A549 (cell line): ENCODE measurements around the gene BCL2L15. TPM values are rescaled to one million over a fixed set of nuclear protein-coding genes. Genes with fewer than 3 reads are reported as not detected.

Experiments used
- ATAC-seq, 2 experiments: fragments of 200-7000 bp in 1 of 2; fragments of >200 bp in 1 of 2; cut with Nextera tagmentation in 1 of 2; cut with Tn5 transposase in 1 of 2; 3 replicates each; pipeline versions ENCODE4 v1.8.0 to v1.9.1; 2018 to 2020; ENCODE audit warnings: mild to moderate bottlenecking in 1 of 2, moderate library complexity in 1 of 2
- CTCF ChIA-PET: fragments of 300-600 bp; sonication (Branson Sonifier 250); formaldehyde crosslinking; extraction: SDS; loops from one replicate; lab custom pipeline; 2021; ENCODE audit warnings: antibody characterized with exemption, inconsistent platforms; lab: Yijun Ruan, JAX
- POLR2A ChIA-PET: fragments of 350-600 bp; formaldehyde crosslinking; extraction: SDS; loops from one replicate; lab custom pipeline; 2021; ENCODE audit warnings: antibody characterized with exemption, inconsistent platforms; lab: Yijun Ruan, JAX
- DNase-seq, 2 experiments: peaks; one replicate each; pipeline versions ENCODE4 v3.0.0 to v3.0.0-alpha.2; 2011 to 2016; ENCODE audit warnings: low read depth in 1 of 2, low spot score in 1 of 2
- FAIRE-seq: peaks from 2 replicates; lab custom pipeline; 2011; peaks lifted over from hg19 to GRCh38; lab: Jason Lieb, UNC
- H3K27ac ChIP-seq, 2 experiments: fragments of >200 bp; sonication (Bioruptor Twin); formaldehyde crosslinking; 3 replicates each; pipeline ENCODE4 v1.5.1; 2016 to 2017
- H3K4me1 ChIP-seq: fragments of >200 bp; sonication (Bioruptor Twin); formaldehyde crosslinking; 3 replicates; pipeline ENCODE4 v1.6.1; 2016
- H3K4me2 ChIP-seq: fragments of >200 bp; sonication (Bioruptor Twin); formaldehyde crosslinking; 3 replicates; pipeline ENCODE4 v1.6.1; 2016
- H3K4me3 ChIP-seq: fragments of >200 bp; sonication (Bioruptor Twin); formaldehyde crosslinking; 3 replicates; pipeline ENCODE4 v1.5.1; 2016
- H3K9me3 ChIP-seq: fragments of >200 bp; sonication (Bioruptor Twin); formaldehyde crosslinking; 3 replicates; pipeline ENCODE4 v1.6.1; 2016
- BCL3 ChIP-seq: fragments of >200 bp; sonication (Bioruptor Twin); formaldehyde crosslinking; IDR thresholded peaks from 3 replicates; pipeline ENCODE4 v1.6.1; 2016
- BHLHE40 ChIP-seq: IDR thresholded peaks from 2 replicates; pipeline ENCODE4 v1.6.1; 2012; ENCODE audit warnings: low read depth, low read length, inconsistent platforms
- CBX8 ChIP-seq: fragments of 200-600 bp; sonication (generic); IDR thresholded peaks from 2 replicates; pipeline ENCODE4 v1.6.1; 2016
- CHD2 ChIP-seq: fragments of 150-350 bp; IDR thresholded peaks from 2 replicates; pipeline ENCODE4 v1.6.1; 2014; ENCODE audit warnings: low read length; ENCODE audit not compliant: partially characterized antibody
- CHD4 ChIP-seq: fragments of 200-600 bp; sonication (generic); IDR thresholded peaks from 2 replicates; pipeline ENCODE4 v1.6.1; 2016; ENCODE audit warnings: antibody characterized with exemption, mild to moderate bottlenecking, borderline replicate concordance
- CTCF ChIP-seq: fragments of >200 bp; sonication (Bioruptor Twin); formaldehyde crosslinking; IDR thresholded peaks from 3 replicates; pipeline ENCODE4 v1.5.1; 2016
- EHF ChIP-seq: fragments of 250-450 bp; sonication (Bioruptor Pico); IDR thresholded peaks from 2 replicates; pipeline ENCODE4 v1.5.0; 2020; ENCODE audit warnings: mild to moderate bottlenecking
- EP300 ChIP-seq, 2 experiments: fragments of >200 bp; sonication (Bioruptor Twin); formaldehyde crosslinking; IDR thresholded peaks; 2 replicates in 1 of 2; 3 replicates in 1 of 2; pipeline ENCODE4 v1.6.1; 2016 to 2017
- FOSB ChIP-seq: fragments of 250-450 bp; sonication (Bioruptor Pico); IDR thresholded peaks from 2 replicates; pipeline ENCODE4 v1.5.0; 2020; ENCODE audit warnings: mild to moderate bottlenecking, moderate library complexity
- FOXS1 ChIP-seq: fragments of 250-450 bp; sonication (Bioruptor Pico); IDR thresholded peaks from 2 replicates; pipeline ENCODE4 v1.5.0; 2020; ENCODE audit warnings: mild to moderate bottlenecking, moderate library complexity
- HDAC2 ChIP-seq: fragments of 200-600 bp; sonication (generic); IDR thresholded peaks from 2 replicates; pipeline ENCODE4 v1.6.1; 2016
- HEYL ChIP-seq: fragments of 250-450 bp; sonication (Bioruptor Pico); IDR thresholded peaks from 2 replicates; pipeline ENCODE4 v1.8.0; 2021; ENCODE audit warnings: mild to moderate bottlenecking, moderate library complexity
- HOXA7 ChIP-seq: fragments of 250-450 bp; sonication (Bioruptor Pico); IDR thresholded peaks from 2 replicates; pipeline ENCODE4 v1.5.0; 2020; ENCODE audit warnings: mild to moderate bottlenecking, moderate library complexity
- HOXB13 ChIP-seq: fragments of 250-450 bp; sonication (Bioruptor Pico); IDR thresholded peaks from 2 replicates; pipeline ENCODE4 v1.5.0; 2020; ENCODE audit warnings: low read depth, mild to moderate bottlenecking, moderate library complexity
- MAFK ChIP-seq: fragments of 450-650 bp; IDR thresholded peaks from 2 replicates; pipeline ENCODE4 v1.6.1; 2014; ENCODE audit not compliant: partially characterized antibody
- MAZ ChIP-seq: fragments of 150-350 bp; IDR thresholded peaks from 2 replicates; pipeline ENCODE4 v1.6.1; 2014; ENCODE audit warnings: antibody characterized with exemption, low read depth, low read length, borderline replicate concordance
- MYC ChIP-seq: IDR thresholded peaks from 2 replicates; pipeline ENCODE4 v1.6.1; 2012; ENCODE audit warnings: mild to moderate bottlenecking, inconsistent platforms, low read length, improper control_type of control experiment, borderline replicate concordance
- NR3C1 ChIP-seq: fragments of >200 bp; sonication (Bioruptor Twin); formaldehyde crosslinking; IDR thresholded peaks from 3 replicates; pipeline ENCODE4 v1.6.1; 2017
- POLR2A ChIP-seq: IDR thresholded peaks from 2 replicates; pipeline ENCODE4 v1.6.1; 2012; ENCODE audit warnings: mild to moderate bottlenecking, low read length
- POLR2AphosphoS2 ChIP-seq: conservative IDR thresholded peaks from 2 replicates; pipeline ENCODE4 v1.6.1; 2012; ENCODE audit warnings: low read length, improper control_type of control experiment, inconsistent platforms
- RAD21 ChIP-seq, 2 experiments: fragments of >200 bp in 1 of 2; sonication (Bioruptor Twin) in 1 of 2; formaldehyde crosslinking in 1 of 2; IDR thresholded peaks in 1 of 2; conservative IDR thresholded peaks in 1 of 2; 2 replicates in 1 of 2; 3 replicates in 1 of 2; pipeline ENCODE4 v1.6.1; 2012 to 2018; ENCODE audit warnings: inconsistent platforms in 1 of 2
- RARB ChIP-seq: fragments of 250-450 bp; sonication (Bioruptor Pico); IDR thresholded peaks from 2 replicates; pipeline ENCODE4 v1.8.0; 2021; ENCODE audit warnings: mild to moderate bottlenecking, moderate library complexity
- RCOR1 ChIP-seq: fragments of 150-350 bp; IDR thresholded peaks from 2 replicates; pipeline ENCODE4 v1.6.1; 2014; ENCODE audit warnings: antibody characterized with exemption, low read length, low read depth
- RFX5 ChIP-seq: fragments of 450-650 bp; IDR thresholded peaks from 2 replicates; pipeline ENCODE4 v1.7.1; 2014; ENCODE audit warnings: antibody characterized with exemption, mild to moderate bottlenecking, moderate library complexity
- RNF2 ChIP-seq: fragments of 200-600 bp; sonication (generic); IDR thresholded peaks from 2 replicates; pipeline ENCODE4 v1.6.1; 2016; ENCODE audit warnings: low read depth, mild to moderate bottlenecking, antibody characterized with exemption, moderate library complexity, borderline replicate concordance
- SREBF2 ChIP-seq: fragments of 450-650 bp; IDR thresholded peaks from 2 replicates; pipeline ENCODE4 v1.6.1; 2014; ENCODE audit warnings: mild to moderate bottlenecking, moderate library complexity
- TFCP2L1 ChIP-seq: fragments of 250-450 bp; sonication (Bioruptor Pico); IDR thresholded peaks from 2 replicates; pipeline ENCODE4 v1.5.0; 2021; ENCODE audit warnings: mild to moderate bottlenecking
- ZFP36 ChIP-seq: fragments of 450-650 bp; IDR thresholded peaks from 2 replicates; pipeline ENCODE4 v1.6.1; 2014; ENCODE audit warnings: borderline replicate concordance; ENCODE audit not compliant: partially characterized antibody
- WGBS: methylation state at CpG from one replicate; pipeline ENCODE4 v1.1.6; 2017; ENCODE audit errors: missing lambda C conversion rate; 5-methylcytosine and 5-hydroxymethylcytosine counted together
- polyA plus RNA-seq, 4 experiments: library from polyadenylated mRNA; depleted of rRNA in 3 of 4; stranded (reverse); fragments of >200 nt; fragmentation: RNase III in 1 of 4; extraction: RNeasy Plus Mini Kit Qiagen cat#74134 plus additional on column Dnase treatment in 1 of 4; gene quantifications; 2 replicates in 3 of 4; 3 replicates in 1 of 4; pipeline ENCODE4 v1.2.3, GENCODE V29; 2011 to 2017
- TF ChIP-seq, protein P1 (sequence below): IDR thresholded peaks from 2 replicates; pipeline ENCODE4 v1.6.1; 2012
- TF ChIP-seq, protein P2 (sequence below): fragments of 250-450 bp; sonication (Bioruptor Pico); IDR thresholded peaks from 2 replicates; pipeline ENCODE4 v1.5.0; 2021; ENCODE audit warnings: mild to moderate bottlenecking, moderate library complexity, borderline replicate concordance

Gene BCL2L15
- polyA plus RNA-seq, 2 of the 4 experiments (the other 2 are of a cell fraction): 2.1 to 2.3 TPM

- TF ChIP-seq MAFK: no peak
- no peak for TF ChIP-seq SREBF2
Measured at GRCh38 chr1:113903501-113904292, 16.3 kb upstream of the BCL2L15 start (continued).

- CTCF ChIA-PET: interaction anchor here (1.4 kb wide), 1 partner anchor 69 kb away, joined by 3 read pairs; no protein-coding TSS in a partner anchor
- TF ChIP-seq RARB (CRISPR knock-in tag): no peak
- no peak for TF ChIP-seq HOXB13 (CRISPR knock-in tag)
- no peak for TF ChIP-seq EP300 (IDR thresholded peaks at IDR 0.05)
- TF ChIP-seq, protein P1, sequence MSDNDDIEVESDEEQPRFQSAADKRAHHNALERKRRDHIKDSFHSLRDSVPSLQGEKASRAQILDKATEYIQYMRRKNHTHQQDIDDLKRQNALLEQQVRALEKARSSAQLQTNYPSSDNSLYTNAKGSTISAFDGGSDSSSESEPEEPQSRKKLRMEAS: no peak
- no peak for TF ChIP-seq ZFP36
- no peak for TF ChIP-seq CHD4
- TF ChIP-seq MYC: no peak
- no peak for TF ChIP-seq TFCP2L1
- no peak for TF ChIP-seq HDAC2
- TF ChIP-seq HEYL (CRISPR knock-in tag): no peak
- no peak for TF ChIP-seq CHD2
- TF ChIP-seq BCL3: no peak
- TF ChIP-seq EHF (CRISPR knock-in tag): no peak
- TF ChIP-seq FOXS1 (CRISPR knock-in tag): no peak
- TF ChIP-seq, protein P2, sequence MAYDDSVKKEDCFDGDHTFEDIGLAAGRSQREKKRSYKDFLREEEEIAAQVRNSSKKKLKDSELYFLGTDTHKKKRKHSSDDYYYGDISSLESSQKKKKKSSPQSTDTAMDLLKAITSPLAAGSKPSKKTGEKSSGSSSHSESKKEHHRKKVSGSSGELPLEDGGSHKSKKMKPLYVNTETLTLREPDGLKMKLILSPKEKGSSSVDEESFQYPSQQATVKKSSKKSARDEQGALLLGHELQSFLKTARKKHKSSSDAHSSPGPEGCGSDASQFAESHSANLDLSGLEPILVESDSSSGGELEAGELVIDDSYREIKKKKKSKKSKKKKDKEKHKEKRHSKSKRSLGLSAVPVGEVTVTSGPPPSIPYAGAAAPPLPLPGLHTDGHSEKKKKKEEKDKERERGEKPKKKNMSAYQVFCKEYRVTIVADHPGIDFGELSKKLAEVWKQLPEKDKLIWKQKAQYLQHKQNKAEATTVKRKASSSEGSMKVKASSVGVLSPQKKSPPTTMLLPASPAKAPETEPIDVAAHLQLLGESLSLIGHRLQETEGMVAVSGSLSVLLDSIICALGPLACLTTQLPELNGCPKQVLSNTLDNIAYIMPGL (CRISPR knock-in tag): no peak
- no peak for TF ChIP-seq SREBF2
- no peak for TF ChIP-seq CTCF
- no peak for TF ChIP-seq CBX8
Measured at GRCh38 chr1:113901191-113901590, 13.8 kb upstream of the BCL2L15 start.

GRCh38 chr1:113899111-113899510, 11.7 kb upstream of the BCL2L15 start:
- no peak for TF ChIP-seq CHD2
- no peak for TF ChIP-seq RFX5
- no peak for TF ChIP-seq RAD21 (conservative IDR thresholded peaks at IDR 0.05 in 1 of 2, IDR thresholded peaks at IDR 0.05 in 1 of 2)
- TF ChIP-seq MYC: no peak
- TF ChIP-seq RCOR1: no peak
- TF ChIP-seq RNF2: no peak
- TF ChIP-seq EHF (CRISPR knock-in tag): no peak
- no peak for TF ChIP-seq POLR2AphosphoS2
- TF ChIP-seq HEYL (CRISPR knock-in tag): no peak
- TF ChIP-seq FOSB (CRISPR knock-in tag): no peak
- TF ChIP-seq MAZ: no peak
- TF ChIP-seq RARB (CRISPR knock-in tag): no peak
- no peak for TF ChIP-seq POLR2A
- TF ChIP-seq HOXB13 (CRISPR knock-in tag): no peak
- TF ChIP-seq BHLHE40: no peak
- no peak for TF ChIP-seq ZFP36
- TF ChIP-seq HOXA7 (CRISPR knock-in tag): no peak
- TF ChIP-seq NR3C1: no peak
- no peak for DNase-seq
- Histone ChIP-seq H3K4me3 (no peak overlapping the region), H3K27ac (no peak overlapping the region), H3K4me1 (peaks cover 7% of the 10 kb centered on the region; the same call in 1 of the 3 replicates), H3K9me3 (no peaks in the 10 kb centered on the region), H3K4me2 (no peak overlapping the region)
- FAIRE-seq: no peak
- no peak for ATAC-seq
- ChIA-PET POLR2A (no interaction called here), CTCF (no interaction called here)

More at GRCh38 chr1:113901191-113901590, 13.8 kb upstream of the BCL2L15 start:
- no peak for DNase-seq
- Histone ChIP-seq H3K27ac (no peak overlapping the region), H3K4me3 (no peak overlapping the region), H3K9me3 (no peaks in the 10 kb centered on the region), H3K4me2 (no peak overlapping the region), H3K4me1 (peaks cover 9% of the 10 kb centered on the region; the same call in 1 of the 3 replicates)
- FAIRE-seq: no peak
- POLR2A ChIA-PET: no interaction called here
- no peak for ATAC-seq
- 78% methylated on average over 3 of the region's 3 CpGs for WGBS
